Activated B cell treated with CpG ODN at 0.5 μM for 24 hours (primary cell): ENCODE data around the gene SLC46A2. TPM values are rescaled to one million over a fixed set of nuclear protein-coding genes. Genes with fewer than 3 reads are reported as not detected.

Experiments
- ATAC-seq: fragments of 200-7000 bp; cut with Tn5 transposase; one replicate; pipeline ENCODE4 v1.10.0; 2021; ENCODE audit warnings: low read depth, mild to moderate bottlenecking, moderate library complexity
- CTCF ChIA-PET: fragments of 350-600 bp; sonication (Branson Sonifier 250); formaldehyde crosslinking; loops from one replicate; lab custom pipeline; 2021; ENCODE audit warnings: antibody characterized with exemption; lab: Charles Lee
- POLR2A ChIA-PET: fragments of 350-600 bp; sonication (Branson Sonifier 250); formaldehyde crosslinking; loops from one replicate; lab custom pipeline; 2021; ENCODE audit warnings: antibody characterized with exemption; lab: Charles Lee
- DNase-seq: peaks from one replicate; pipeline ENCODE4 v3.0.0; 2022
- H3K27ac Mint-ChIP-seq: one replicate; pipeline ENCODE4 v1.8.0; 2020; ENCODE audit warnings: mixed read lengths
- H3K27me3 Mint-ChIP-seq: one replicate; pipeline ENCODE4 v1.8.0; 2021; ENCODE audit warnings: mixed read lengths
- H3K36me3 Mint-ChIP-seq: one replicate; pipeline ENCODE4 v1.8.0; 2021; ENCODE audit warnings: low read depth, mixed read lengths
- H3K4me1 Mint-ChIP-seq: one replicate; pipeline ENCODE4 v1.8.0; 2021; ENCODE audit warnings: mixed read lengths
- H3K4me3 Mint-ChIP-seq: one replicate; pipeline ENCODE4 v1.8.0; 2020; ENCODE audit warnings: mild to moderate bottlenecking, mixed read lengths
- H3K9me3 Mint-ChIP-seq: one replicate; pipeline ENCODE4 v1.8.0; 2020; ENCODE audit warnings: mixed read lengths
- CTCF ChIP-seq: fragments of 200-600 bp; IDR thresholded peaks from one replicate; pipeline ENCODE4 v1.8.0; 2022; ENCODE audit warnings: antibody characterized with exemption, mild to moderate bottlenecking
- intact Hi-C: fragments of 100-400 bp; cut with micrococcal nuclease; formaldehyde crosslinking; loops from one replicate; pipeline ENCODE4 v1.15.1; 2024
- total RNA-seq: library from RNA; stranded (reverse); gene quantifications from 2 replicates; pipeline ENCODE4 v1.2.3, GENCODE V29; 2022

The SLC46A2 gene
- total RNA-seq, 1 donor from 2014 or later = not detected

DNA sequence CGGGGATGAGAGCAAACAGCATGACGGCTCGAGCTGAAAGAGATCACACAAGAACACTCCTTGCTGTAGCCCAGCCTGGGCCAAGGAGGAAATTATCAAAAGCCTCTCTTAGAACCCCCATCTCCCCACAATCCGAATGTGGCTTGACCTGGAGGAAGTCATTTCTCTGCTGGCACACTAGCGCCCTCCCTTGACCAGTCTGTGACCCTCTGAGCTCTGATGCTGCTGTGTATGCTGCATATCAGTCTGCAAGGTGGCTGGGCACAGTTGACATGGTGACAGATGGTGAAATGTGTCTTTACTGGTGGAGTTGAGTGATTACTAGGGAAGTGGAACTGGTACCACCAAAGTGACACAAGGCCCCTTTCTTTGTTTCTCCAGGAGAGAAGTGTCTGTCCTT lies 3.3 kb downstream of the SLC46A2 start:
- no peak overlapping the region for H3K4me3 Mint-ChIP-seq
- H3K4me1 Mint-ChIP-seq = no peaks in the 10 kb centered on the region
- peaks cover 22% of the 10 kb centered on the region for H3K27me3 Mint-ChIP-seq
- H3K9me3 Mint-ChIP-seq = no peaks in the 10 kb centered on the region
- no peak overlapping the region for H3K27ac Mint-ChIP-seq
- DNase-seq = no peak
- POLR2A ChIA-PET = no interaction called here
- CTCF ChIA-PET = interaction anchor here (1.3 kb wide), 1 partner anchor 15 kb away, joined by 6 read pairs; no protein-coding TSS in a partner anchor
- H3K36me3 Mint-ChIP-seq = no peaks in the 10 kb centered on the region
- ATAC-seq = no peak
- TF ChIP-seq CTCF = no peak
- intact Hi-C loops = no loop called here

- ATAC-seq = no peak
- no peak for TF ChIP-seq CTCF
- no peak for DNase-seq
- ChIA-PET POLR2A (no interaction called here), CTCF (interaction anchor here (1.3 kb wide), 1 partner anchor 16 kb away, joined by 6 read pairs; no protein-coding TSS in a partner anchor)
- no peaks in the 10 kb centered on the region for H3K4me1 Mint-ChIP-seq
- intact Hi-C loops = no loop called here
- H3K36me3 Mint-ChIP-seq = no peaks in the 10 kb centered on the region
- peaks cover 12% of the 10 kb centered on the region for H3K27me3 Mint-ChIP-seq
- no peak overlapping the region for H3K4me3 Mint-ChIP-seq
- no peak overlapping the region for H3K27ac Mint-ChIP-seq
- no peaks in the 10 kb centered on the region for H3K9me3 Mint-ChIP-seq
These were observed 4.3 kb downstream of the SLC46A2 start for GRCh38 chr9:112886351-112886750.

DNA sequence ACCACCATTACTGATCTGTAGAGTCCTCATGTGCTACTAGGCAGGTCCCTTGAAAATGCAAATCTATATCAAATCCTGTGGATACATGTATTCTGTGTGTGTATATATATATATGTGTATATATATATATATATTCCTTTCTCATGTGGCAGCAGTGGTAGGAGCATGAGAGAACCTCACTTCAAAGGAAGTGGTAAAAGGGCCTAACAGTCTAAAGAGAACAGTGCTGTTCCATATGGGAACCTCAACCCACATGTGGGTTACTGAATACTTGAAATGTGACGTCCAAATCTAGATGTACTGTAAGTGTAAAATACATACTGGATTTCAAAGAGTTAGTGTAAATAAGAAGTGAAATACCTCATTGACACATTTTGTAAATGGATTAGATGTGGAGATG lies 5.4 kb downstream of the SLC46A2 start:
- H3K27ac Mint-ChIP-seq = no peak overlapping the region
- POLR2A ChIA-PET = no interaction called here
- H3K9me3 Mint-ChIP-seq = no peaks in the 10 kb centered on the region
- no peaks in the 10 kb centered on the region for H3K4me1 Mint-ChIP-seq
- ATAC-seq (no peak), DNase-seq (no peak)
- intact Hi-C loops = no loop called here
- TF ChIP-seq CTCF = no peak
- H3K36me3 Mint-ChIP-seq = peaks cover 5% of the 10 kb centered on the region
- no peak overlapping the region for H3K4me3 Mint-ChIP-seq
- H3K27me3 Mint-ChIP-seq = peaks cover 10% of the 10 kb centered on the region
- CTCF ChIA-PET = interaction anchor here (1.3 kb wide), 1 partner anchor 18 kb away, joined by 5 read pairs; no protein-coding TSS in a partner anchor

DNA sequence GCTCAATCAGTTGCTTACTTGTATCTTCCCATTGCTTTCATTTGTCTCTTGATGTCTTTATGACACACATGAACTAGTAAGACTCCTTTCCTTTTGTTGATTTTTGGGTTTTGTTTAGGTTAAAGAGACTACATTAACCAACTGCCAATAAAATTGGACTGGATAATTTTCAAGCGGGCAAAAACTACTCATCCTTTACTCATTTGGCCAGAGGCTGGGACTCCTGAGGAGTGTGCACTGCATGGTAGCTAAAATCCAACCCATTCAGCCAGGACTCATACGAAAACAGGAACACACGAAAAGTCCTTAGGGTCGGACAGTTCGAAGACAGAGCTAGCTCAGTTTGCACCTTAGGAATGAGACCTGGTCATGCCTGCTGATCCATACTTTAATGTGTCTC lies 6.0 kb downstream of the SLC46A2 start:
- Mint-ChIP-seq H3K36me3 (peaks cover 5% of the 10 kb centered on the region), H3K27ac (no peak overlapping the region), H3K4me1 (no peaks in the 10 kb centered on the region), H3K27me3 (peaks cover 5% of the 10 kb centered on the region), H3K4me3 (no peak overlapping the region), H3K9me3 (no peaks in the 10 kb centered on the region)
- ChIA-PET CTCF (interaction anchor here (1.3 kb wide), 1 partner anchor 19 kb away, joined by 5 read pairs; no protein-coding TSS in a partner anchor), POLR2A (no interaction called here)
- intact Hi-C loops = no loop called here
- ATAC-seq (no peak), DNase-seq (no peak)
- TF ChIP-seq CTCF = no peak

DNA sequence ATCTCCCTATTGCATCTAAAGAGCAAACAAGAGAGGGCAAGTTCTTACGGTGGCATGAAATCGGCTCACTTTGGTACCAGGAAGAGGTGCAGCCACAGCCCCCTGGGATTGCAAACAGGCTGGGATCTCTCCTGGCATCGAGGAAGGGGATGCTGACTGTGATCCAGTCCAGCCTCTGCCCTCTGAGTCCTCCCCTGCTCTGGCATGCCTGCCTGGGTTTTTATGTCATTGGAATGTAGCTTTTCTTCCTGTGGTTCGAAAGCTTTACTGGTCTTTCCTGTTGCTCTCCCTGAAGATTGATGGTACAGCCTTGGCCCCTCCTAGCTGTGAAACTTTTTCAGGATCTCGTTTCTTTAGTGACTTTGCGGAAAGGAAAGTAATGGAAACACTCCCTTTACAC lies 6.6 kb downstream of the SLC46A2 start:
- H3K36me3 Mint-ChIP-seq = peaks cover 5% of the 10 kb centered on the region
- intact Hi-C loops = no loop called here
- no peaks in the 10 kb centered on the region for H3K27me3 Mint-ChIP-seq
- H3K4me1 Mint-ChIP-seq = no peaks in the 10 kb centered on the region
- H3K9me3 Mint-ChIP-seq = no peaks in the 10 kb centered on the region
- ChIA-PET CTCF (interaction anchor here (1.3 kb wide), 1 partner anchor 19 kb away, joined by 5 read pairs; no protein-coding TSS in a partner anchor), POLR2A (no interaction called here)
- ATAC-seq (no peak), DNase-seq (no peak)
- H3K27ac Mint-ChIP-seq = no peak overlapping the region
- H3K4me3 Mint-ChIP-seq = no peak overlapping the region
- no peak for TF ChIP-seq CTCF
